IMR-90 (cell line): ENCODE results near the gene ACAA2. TPM values are rescaled to one million over a fixed set of nuclear protein-coding genes. Genes with fewer than 3 reads are reported as not detected.

Experiments
- ATAC-seq: fragments of 200-7000 bp; cut with Tn5 transposase; 2 replicates; pipeline ENCODE4 v1.9.1; 2020; ENCODE audit warnings: low read depth, mild to moderate bottlenecking, moderate library complexity
- BruUV-seq: library from RNA; stranded (reverse); fragments of 400-500 nt; replicated peaks from 2 replicates; lab custom pipeline; 2021; lab: Mats Ljungman, UMichigan
- CTCF ChIA-PET: fragments of 300-600 bp; formaldehyde crosslinking; extraction: SDS; loops from one replicate; lab custom pipeline; 2021; ENCODE audit warnings: antibody characterized with exemption; lab: Yijun Ruan, JAX
- POLR2A ChIA-PET: fragments of 300-600 bp; sonication (Branson Sonifier 250); formaldehyde crosslinking; loops from one replicate; lab custom pipeline; 2022; ENCODE audit warnings: antibody characterized with exemption; ENCODE audit not compliant: unreplicated experiment; lab: Charles Lee
- DNase-seq: peaks from one replicate; pipeline ENCODE4 v3.0.0; 2013
- H2AFZ ChIP-seq: replicated peaks from 2 replicates; pipeline ENCODE3; 2013; ENCODE audit warnings: low read length, mild to moderate bottlenecking; ENCODE audit not compliant: poor library complexity
- H2AK5ac ChIP-seq: 2 replicates; pipeline ENCODE4 v1.6.1; 2013; ENCODE audit warnings: low read depth, low read length, inconsistent platforms
- H2AK9ac ChIP-seq: replicated peaks from 2 replicates; pipeline ENCODE3; 2013; ENCODE audit warnings: mild to moderate bottlenecking, low read depth, low read length, moderate library complexity; ENCODE audit not compliant: poor library complexity
- H2BK120ac ChIP-seq: 2 replicates; pipeline ENCODE4 v1.6.1; 2013; ENCODE audit warnings: low read depth, low read length, inconsistent platforms
- H2BK15ac ChIP-seq: 3 replicates; pipeline ENCODE4 v1.6.1; 2013; ENCODE audit warnings: low read depth, low read length, inconsistent platforms
- H2BK20ac ChIP-seq: 2 replicates; pipeline ENCODE4 v1.6.1; 2013; ENCODE audit warnings: low read depth, mild to moderate bottlenecking, inconsistent platforms, low read length, moderate library complexity
- H2BK5ac ChIP-seq: 2 replicates; pipeline ENCODE4 v1.6.1; 2013; ENCODE audit warnings: mild to moderate bottlenecking, low read depth, low read length, inconsistent platforms; ENCODE audit not compliant: poor library complexity, severe bottlenecking
- H3K14ac ChIP-seq: replicated peaks from 2 replicates; pipeline ENCODE4 v1.6.1; 2013; ENCODE audit warnings: low read depth, low read length, inconsistent platforms
- H3K18ac ChIP-seq: 2 replicates; pipeline ENCODE4 v1.6.1; 2013; ENCODE audit warnings: low read depth, low read length, control low read depth
- H3K23ac ChIP-seq: 2 replicates; pipeline ENCODE4 v1.6.1; 2013; ENCODE audit warnings: low read depth, low read length, inconsistent platforms
- H3K27ac ChIP-seq: 2 replicates; pipeline ENCODE4 v1.5.1; 2013; ENCODE audit warnings: mild to moderate bottlenecking, control low read depth, low read length; ENCODE audit not compliant: insufficient read depth
- H3K27me3 ChIP-seq: 2 replicates; pipeline ENCODE4 v1.6.1; 2013; ENCODE audit warnings: low read length; ENCODE audit not compliant: control insufficient read depth, insufficient read depth
- H3K36me3 ChIP-seq: 2 replicates; pipeline ENCODE4 v1.6.1; 2013; ENCODE audit warnings: low read length, mixed read lengths; ENCODE audit not compliant: control insufficient read depth, insufficient read depth
- H3K4ac ChIP-seq: 2 replicates; pipeline ENCODE4 v1.6.1; 2013; ENCODE audit warnings: low read depth, low read length, inconsistent platforms
- H3K4me1 ChIP-seq: 2 replicates; pipeline ENCODE4 v1.6.1; 2013; ENCODE audit warnings: low read length, mixed read lengths; ENCODE audit not compliant: control insufficient read depth, insufficient read depth
- H3K4me2 ChIP-seq: 2 replicates; pipeline ENCODE4 v1.6.1; 2013; ENCODE audit warnings: low read depth, mild to moderate bottlenecking, control low read depth, low read length, moderate library complexity
- H3K4me3 ChIP-seq: 2 replicates; pipeline ENCODE4 v1.5.1; 2013; ENCODE audit warnings: low read depth, mild to moderate bottlenecking, control low read depth, low read length, moderate library complexity; ENCODE audit not compliant: insufficient read depth
- H3K56ac ChIP-seq: 2 replicates; pipeline ENCODE4 v1.6.1; 2013; ENCODE audit warnings: low read length, inconsistent platforms; ENCODE audit not compliant: insufficient read depth; ENCODE audit errors: extremely low read depth
- H3K79me1 ChIP-seq, 2 experiments: 2 replicates each; pipeline ENCODE4 v1.6.1; 2013; ENCODE audit warnings: low read length in 2 of 2, inconsistent platforms in 1 of 2, low read depth in 1 of 2
- H3K9ac ChIP-seq: 2 replicates; pipeline ENCODE4 v1.6.1; 2013; ENCODE audit warnings: low read depth, low read length, control low read depth
- H3K9me1 ChIP-seq: 2 replicates; pipeline ENCODE4 v1.6.1; 2013; ENCODE audit warnings: low read length, inconsistent platforms; ENCODE audit not compliant: insufficient read depth
- H3K9me3 ChIP-seq: 2 replicates; pipeline ENCODE4 v1.6.1; 2013; ENCODE audit warnings: low read length; ENCODE audit not compliant: control insufficient read depth, insufficient read depth
- H4K20me1 ChIP-seq: 2 replicates; pipeline ENCODE4 v1.6.1; 2013; ENCODE audit warnings: low read length, inconsistent platforms; ENCODE audit not compliant: insufficient read depth
- H4K5ac ChIP-seq: 2 replicates; pipeline ENCODE4 v1.6.1; 2013; ENCODE audit warnings: mild to moderate bottlenecking, low read depth, low read length, control low read depth
- H4K8ac ChIP-seq, 2 experiments: 2 replicates each; pipeline ENCODE4 v1.6.1; 2013; ENCODE audit warnings: low read depth in 2 of 2, low read length in 2 of 2, control low read depth in 1 of 2, inconsistent platforms in 1 of 2
- H4K91ac ChIP-seq: 2 replicates; pipeline ENCODE4 v1.6.1; 2013; ENCODE audit warnings: low read depth, low read length, inconsistent platforms; ENCODE audit not compliant: insufficient read depth
- BHLHE40 ChIP-seq: fragments of 150-350 bp; IDR thresholded peaks from 2 replicates; pipeline ENCODE4 v1.6.1; 2016; ENCODE audit warnings: mild to moderate bottlenecking, low read depth, low read length
- CEBPB ChIP-seq: IDR thresholded peaks from 2 replicates; pipeline ENCODE4 v1.6.1; 2012; ENCODE audit warnings: low read depth, low read length, improper control_type of control experiment
- CHD1 ChIP-seq: IDR thresholded peaks from 2 replicates; pipeline ENCODE4 v1.6.1; 2012; ENCODE audit warnings: low read depth, low read length, improper control_type of control experiment
- MAFK ChIP-seq: IDR thresholded peaks from 2 replicates; pipeline ENCODE4 v1.6.1; 2012; ENCODE audit warnings: low read depth, low read length, improper control_type of control experiment
- MXI1 ChIP-seq: IDR thresholded peaks from 2 replicates; pipeline ENCODE4 v1.6.1; 2012; ENCODE audit warnings: low read depth, mild to moderate bottlenecking, low read length, moderate library complexity, borderline replicate concordance
- NFE2L2 ChIP-seq: fragments of 150-350 bp; IDR thresholded peaks from 2 replicates; pipeline ENCODE4 v1.6.1; 2016; ENCODE audit warnings: low read depth, mild to moderate bottlenecking, low read length
- RFX5 ChIP-seq: IDR thresholded peaks from 2 replicates; pipeline ENCODE4 v1.8.0; 2012; ENCODE audit warnings: low read depth, mild to moderate bottlenecking, low read length, moderate library complexity
- SMC3 ChIP-seq: fragments of 150-350 bp; IDR thresholded peaks from 2 replicates; pipeline ENCODE4 v1.6.1; 2016; ENCODE audit warnings: low read depth, mild to moderate bottlenecking, antibody characterized with exemption, low read length, moderate library complexity
- WGBS, 2 experiments: methylation state at CpG; one replicate each; pipeline versions ENCODE4 v1.1.5 to v1.1.7; 2013; ENCODE audit warnings: missing lambda C conversion rate in 2 of 2; ENCODE audit not compliant: insufficient read length in 1 of 2; ENCODE audit errors: extremely low coverage in 2 of 2; 5-methylcytosine and 5-hydroxymethylcytosine counted together
- dilution Hi-C: fragments of 300-500 bp; cut with HindIII; formaldehyde crosslinking; loops from one replicate; pipeline ENCODE4 v1.14.3; 2018; ENCODE audit warnings: low sequenced_read_pairs; ENCODE audit not compliant: unreplicated experiment
- in situ Hi-C: fragments of 300-500 bp; cut with MboI; formaldehyde crosslinking; loops from 3 replicates; pipeline ENCODE4 v1.14.3; 2019; ENCODE audit warnings: low sequenced_read_pairs, inconsistent platforms, mixed read lengths
- intact Hi-C: fragments of 100-400 bp; cut with micrococcal nuclease; formaldehyde crosslinking; loops from 2 replicates; pipeline ENCODE4 v1.10.0; 2022
- polyA plus RNA-seq, 3 experiments: library from polyadenylated mRNA; depleted of rRNA; stranded (reverse); fragments of >200 nt; gene quantifications; 2 replicates each; pipeline ENCODE4 v1.2.3, GENCODE V29; 2012; ENCODE audit warnings: low replicate concordance in 1 of 3
- total RNA-seq: library from RNA; depleted of rRNA; stranded (reverse); fragments of >200 nt; gene quantifications from 2 replicates; pipeline ENCODE4 v1.2.3, GENCODE V29; 2012
- TF ChIP-seq, protein P1 (sequence below): fragments of 150-350 bp; IDR thresholded peaks from 2 replicates; pipeline ENCODE4 v1.6.1; 2017; ENCODE audit warnings: mild to moderate bottlenecking, antibody characterized with exemption, low read length, low read depth

ACAA2 gene
- total and polyA plus RNA-seq, 2 of the 4 experiments (the other 2 are of a cell fraction), result 24.4 to 61.5 TPM

DNA sequence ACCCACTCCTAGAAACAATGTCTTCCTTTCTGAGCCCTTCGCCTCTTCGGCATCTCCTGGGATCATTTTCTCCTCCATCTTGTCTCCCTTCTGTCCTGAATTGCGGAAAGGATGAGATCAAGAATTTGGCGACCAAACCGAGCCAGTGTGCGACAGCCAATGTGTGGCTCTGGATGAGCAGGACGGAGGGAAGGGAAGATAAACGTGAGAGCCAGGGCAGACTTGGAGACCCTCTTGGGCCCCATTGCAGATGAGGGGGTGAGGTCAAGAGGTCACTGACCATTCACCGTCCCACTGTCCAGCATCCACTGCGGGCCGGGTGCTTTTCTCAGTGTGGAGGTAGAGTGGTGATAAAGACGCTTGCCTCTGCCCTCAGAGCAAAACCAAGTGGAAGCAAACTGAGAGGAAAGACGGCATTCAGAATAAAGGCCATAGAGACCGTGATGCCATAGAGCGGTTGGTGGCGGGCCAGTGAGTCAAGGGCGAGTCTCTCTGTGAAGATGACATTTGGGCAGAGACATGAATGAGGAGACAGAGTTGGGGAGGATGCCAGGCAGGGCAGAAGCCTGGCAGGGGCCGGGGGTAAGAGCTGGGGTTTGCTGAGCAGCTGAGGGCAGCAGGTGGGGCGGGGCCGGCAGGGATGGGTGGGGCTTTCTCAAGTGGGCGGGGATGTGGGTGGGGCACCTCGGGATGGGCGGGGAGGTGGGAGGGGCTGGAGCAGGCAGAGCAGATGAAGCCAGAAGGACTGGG is 55.6 kb downstream of the ACAA2 start:
- no peak overlapping the region for H3K23ac ChIP-seq
- no peaks in the 10 kb centered on the region for H3K9me3 ChIP-seq
- H2BK5ac ChIP-seq, result no peak overlapping the region
- no peak overlapping the region for H2BK120ac ChIP-seq
- in situ Hi-C loops (loop anchor here (10.0 kb wide), 1 partner anchor 193 kb away; the partner anchor contains the start of gene LIPG), intact Hi-C loops (no loop called here), dilution Hi-C loops (no loop called here)
- 70% methylated on average over 7 of the region's 23 CpGs; no CpG with 5 or more reads in 1 of the 2 experiments for WGBS, 2 experiments
- TF ChIP-seq CEBPB (no peak), MXI1 (no peak), SMC3 (no peak), CHD1 (no peak), MAFK (no peak), BHLHE40 (no peak), NFE2L2 (no peak), RFX5 (no peak)
- TF ChIP-seq, protein P1, sequence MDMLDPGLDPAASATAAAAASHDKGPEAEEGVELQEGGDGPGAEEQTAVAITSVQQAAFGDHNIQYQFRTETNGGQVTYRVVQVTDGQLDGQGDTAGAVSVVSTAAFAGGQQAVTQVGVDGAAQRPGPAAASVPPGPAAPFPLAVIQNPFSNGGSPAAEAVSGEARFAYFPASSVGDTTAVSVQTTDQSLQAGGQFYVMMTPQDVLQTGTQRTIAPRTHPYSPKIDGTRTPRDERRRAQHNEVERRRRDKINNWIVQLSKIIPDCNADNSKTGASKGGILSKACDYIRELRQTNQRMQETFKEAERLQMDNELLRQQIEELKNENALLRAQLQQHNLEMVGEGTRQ, result no peak
- no peak overlapping the region for H3K4ac ChIP-seq
- H3K36me3 ChIP-seq, result no peaks in the 10 kb centered on the region
- H3K27me3 ChIP-seq, result peaks cover 6% of the 10 kb centered on the region
- DNase-seq (no peak), ATAC-seq (no peak)
- no peaks in the 10 kb centered on the region for H4K20me1 ChIP-seq
- no TSS peak for BruUV-seq
- no peak overlapping the region for H3K18ac ChIP-seq
- ChIA-PET POLR2A (no interaction called here), CTCF (interaction anchor here (0.5 kb wide), 1 partner anchor 76 kb away, joined by 3 read pairs; no protein-coding TSS in a partner anchor)
- no peak overlapping the region for H2AFZ ChIP-seq
- H3K9me1 ChIP-seq, result no peaks in the 10 kb centered on the region
- H4K91ac ChIP-seq, result no peak overlapping the region
- no peak overlapping the region for H3K56ac ChIP-seq
- H2AK5ac ChIP-seq, result no peak overlapping the region
- H3K4me3 ChIP-seq, result no peak overlapping the region
- H2BK20ac ChIP-seq, result no peak overlapping the region
- no peak overlapping the region for H3K14ac ChIP-seq
- no peak overlapping the region for H4K8ac ChIP-seq
- no peak overlapping the region for H3K27ac ChIP-seq
- no peaks in the 10 kb centered on the region for H3K79me1 ChIP-seq
- H4K5ac ChIP-seq, result no peak overlapping the region
- H3K4me1 ChIP-seq, result no peaks in the 10 kb centered on the region
- no peak overlapping the region for H3K4me2 ChIP-seq
- H2BK15ac ChIP-seq, result no peak overlapping the region
- H3K9ac ChIP-seq, result no peak overlapping the region
- H2AK9ac ChIP-seq, result no peak overlapping the region
